HepG2 (cell line): Measurements from ENCODE around the gene DUSP7. TPM values are rescaled to one million over a fixed set of nuclear protein-coding genes. Genes with fewer than 3 reads are reported as not detected.

Experiments used
- ATAC-seq: fragments of 200-7000 bp; cut with Tn5 transposase; 3 replicates; pipeline ENCODE4 v1.9.1; 2020; ENCODE audit warnings: mild to moderate bottlenecking, moderate library complexity
- BruUV-seq: library from RNA; stranded (reverse); fragments of 400-500 nt; replicated peaks from 2 replicates; lab custom pipeline; 2021; lab: Mats Ljungman, UMichigan
- CTCF ChIA-PET: fragments of 300-600 bp; formaldehyde crosslinking; extraction: SDS; loops from one replicate; lab custom pipeline; 2021; ENCODE audit warnings: low total read pairs, inconsistent platforms, low intra/inter-chr PET ratio; lab: Yijun Ruan, JAX
- POLR2A ChIA-PET: fragments of 350-600 bp; sonication (Branson Sonifier 250); formaldehyde crosslinking; loops from one replicate; lab custom pipeline; 2020; ENCODE audit warnings: antibody characterized with exemption, inconsistent platforms; lab: Yijun Ruan, JAX
- DNase-seq: peaks from one replicate; pipeline ENCODE4 v3.0.0-alpha.2; 2015; ENCODE audit warnings: low spot score
- FAIRE-seq: peaks from 3 replicates; lab custom pipeline; 2011; peaks lifted over from hg19 to GRCh38; lab: Jason Lieb, UNC
- H2AFZ ChIP-seq: one replicate; pipeline ENCODE4 v1.6.1; 2011; ENCODE audit warnings: low read length, inconsistent platforms
- H3K27ac ChIP-seq: fragments of 300-600 bp; 3 replicates; pipeline ENCODE4 v1.8.0; 2011; ENCODE audit warnings: mixed run types, mild to moderate bottlenecking, mixed read lengths, low read length, inconsistent platforms; ENCODE audit not compliant: insufficient read depth; ENCODE audit errors: extremely low read length
- H3K27me3 ChIP-seq, 2 experiments: fragments of 200-600 bp in 1 of 2; 2 replicates in 1 of 2; 3 replicates in 1 of 2; pipeline versions ENCODE4 v1.6.0 to v1.8.0; 2011; ENCODE audit warnings: low read length in 2 of 2, mild to moderate bottlenecking in 2 of 2, moderate library complexity in 2 of 2, inconsistent platforms in 1 of 2; ENCODE audit not compliant: insufficient read depth in 2 of 2, control insufficient read depth in 1 of 2
- H3K36me3 ChIP-seq, 2 experiments: fragments of 200-600 bp in 1 of 2; replicated peaks in 1 of 2; 2 replicates in 1 of 2; 3 replicates in 1 of 2; pipeline versions ENCODE4 v1.5.1 to v1.8.0; 2011; ENCODE audit warnings: low read length in 2 of 2, inconsistent platforms in 1 of 2; ENCODE audit not compliant: insufficient read depth in 2 of 2, control insufficient read depth in 1 of 2
- H3K4me1 ChIP-seq: 2 replicates; pipeline ENCODE4 v1.5.1; 2012; ENCODE audit warnings: low read length, inconsistent platforms; ENCODE audit not compliant: insufficient read depth
- H3K4me2 ChIP-seq: 2 replicates; pipeline ENCODE4 v1.6.0; 2011; ENCODE audit warnings: low read depth, low read length, inconsistent platforms
- H3K4me3 ChIP-seq, 3 experiments: fragments of 200-600 bp in 1 of 3; sonication (generic), shearing (Covaris generic) in 1 of 3; replicated peaks in 1 of 3; 2 replicates each; pipeline ENCODE4 v1.5.1; 2011 to 2016; ENCODE audit warnings: low read length in 3 of 3, inconsistent platforms in 2 of 3, low read depth in 2 of 3, mild to moderate bottlenecking in 2 of 3, control low read depth in 1 of 3, mixed read lengths in 1 of 3; ENCODE audit not compliant: insufficient read depth in 1 of 3
- H3K79me2 ChIP-seq: one replicate; pipeline ENCODE4 v1.6.1; 2011; ENCODE audit warnings: low read length, inconsistent platforms; ENCODE audit not compliant: insufficient read depth
- H3K9ac ChIP-seq: 2 replicates; pipeline ENCODE4 v1.6.0; 2011; ENCODE audit warnings: mild to moderate bottlenecking, low read depth, low read length, inconsistent platforms; ENCODE audit not compliant: insufficient read depth
- H3K9me3 ChIP-seq: 2 replicates; pipeline ENCODE4 v1.5.1; 2012; ENCODE audit warnings: mild to moderate bottlenecking, low read length
- H4K20me1 ChIP-seq: 2 replicates; pipeline ENCODE4 v1.6.0; 2011; ENCODE audit warnings: inconsistent platforms, mild to moderate bottlenecking, low read length, moderate library complexity; ENCODE audit not compliant: insufficient read depth
- ZFP36 ChIP-seq: fragments of 150-350 bp; IDR thresholded peaks from 2 replicates; pipeline ENCODE4 v1.6.1; 2018; ENCODE audit warnings: borderline replicate concordance, low read length, low read depth; ENCODE audit not compliant: partially characterized antibody
- ZNF232 ChIP-seq: sonication (generic); formaldehyde crosslinking; IDR thresholded peaks from 2 replicates; pipeline ENCODE4 v1.4.0; 2020; ENCODE audit warnings: missing genetic modification reagents, borderline replicate concordance
- ZNF724P ChIP-seq: sonication (generic); formaldehyde crosslinking; IDR thresholded peaks from 2 replicates; pipeline ENCODE4 v1.8.0; 2022; ENCODE audit warnings: missing genetic modification reagents, borderline replicate concordance
- WGBS: methylation state at CpG from one replicate; pipeline ENCODE4 v1.1.6; 2017; ENCODE audit warnings: low lambda C conversion rate; 5-methylcytosine and 5-hydroxymethylcytosine counted together
- in situ Hi-C: cut with HindIII; loops from 2 replicates; pipeline ENCODE4 v1.10.0; 2017; ENCODE audit warnings: low pct_unique_long_range_greater_than_20kb; ENCODE audit not compliant: extremely low pct_ligation_motif_present
- intact Hi-C: fragments of 100-400 bp; cut with micrococcal nuclease; formaldehyde crosslinking; loops from one replicate; pipeline ENCODE4 v1.10.0; 2022; ENCODE audit not compliant: unreplicated experiment
- polyA plus RNA-seq, 8 experiments: library from polyadenylated mRNA; depleted of rRNA in 3 of 8; stranded (reverse) in 7 of 8; unstranded in 1 of 8; fragments of >200 nt; fragmentation: Illumina TruSeq in 4 of 8; extraction: Trizol in 4 of 8; gene quantifications; 2 replicates each; pipeline versions ENCODE4 v1.2.1 to v1.2.3, GENCODE V29; 2011 to 2016; ENCODE audit warnings: low read depth in 4 of 8, missing spikeins in 1 of 8, mixed read lengths in 1 of 8; ENCODE audit not compliant: insufficient read depth in 1 of 8
- total RNA-seq, 5 experiments: library from RNA; depleted of rRNA; stranded (reverse); fragments of >200 nt; fragmentation: Illumina TruSeq; extraction: Trizol; gene quantifications; 2 replicates each; pipeline ENCODE4 v1.2.3, GENCODE V29; 2016; ENCODE audit warnings: low read depth in 1 of 5

DUSP7 gene
- total and polyA plus RNA-seq, 2 of the 13 experiments (the other 11 are each of a cell fraction or from before 2014, with no cell fraction given), result 6.6 to 8.8 TPM

- no peaks in the 10 kb centered on the region for H3K36me3 ChIP-seq
- no peaks in the 10 kb centered on the region for H3K9me3 ChIP-seq
- WGBS, result 92% methylated on average over 5 of the region's 5 CpGs
- H4K20me1 ChIP-seq, result no peaks in the 10 kb centered on the region
- POLR2A ChIA-PET, result no interaction called here
- no peaks in the 10 kb centered on the region for H3K79me2 ChIP-seq
- H3K4me2 ChIP-seq, result no peak overlapping the region
- H3K4me3 ChIP-seq, result no peak overlapping the region
- peaks cover 93% of the 10 kb centered on the region for H3K4me1 ChIP-seq
- no TSS peak for BruUV-seq
- ATAC-seq (no peak), FAIRE-seq (no peak), DNase-seq (no peak)
- H3K9ac ChIP-seq, result no peak overlapping the region
- no peaks in the 10 kb centered on the region for H3K27me3 ChIP-seq
- CTCF ChIA-PET, result no interaction called here
- in situ Hi-C loops, result no loop called here
- no peak for TF ChIP-seq ZNF724P
- no peak overlapping the region for H3K27ac ChIP-seq
- intact Hi-C loops, result loop anchor here (2.0 kb wide), 2 partner anchors 21 to 31 kb away; partner anchors contain the start of gene DUSP7
- no peak overlapping the region for H2AFZ ChIP-seq
Measured at GRCh38 chr3:52036222-52036694, 20.1 kb downstream of the DUSP7 start.

DNA sequence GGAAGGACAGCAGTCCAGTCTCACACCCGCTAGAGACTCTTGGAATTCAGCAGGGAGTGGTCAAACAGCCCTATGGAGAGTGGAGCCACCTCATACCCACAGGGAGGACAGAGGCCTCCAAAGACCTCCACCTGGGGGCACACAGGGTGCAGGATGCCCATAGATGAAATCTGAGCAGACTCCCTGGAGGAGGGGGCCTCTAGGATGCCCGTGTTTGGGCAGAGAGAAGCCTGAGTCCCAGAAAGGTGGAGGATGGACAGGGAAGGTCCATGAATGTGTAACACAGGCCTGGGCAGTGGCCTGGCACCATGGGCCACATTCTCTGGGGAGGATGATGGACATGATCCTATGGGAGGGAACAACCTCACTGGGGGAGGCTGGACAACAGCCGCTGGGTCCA, 21.7 kb downstream of the DUSP7 start:
- POLR2A ChIA-PET, result no interaction called here
- TF ChIP-seq ZNF232 (CRISPR knock-in tag) (no peak), ZFP36 (peak; percentile 45)
- no peak overlapping the region for H3K27ac ChIP-seq
- H3K4me1 ChIP-seq, result peaks cover 93% of the 10 kb centered on the region
- in situ Hi-C loops, result no loop called here
- DNase-seq (no peak), ATAC-seq (no peak), FAIRE-seq (no peak)
- BruUV-seq, result no TSS peak
- 43% methylated on average over 1 of the region's 3 CpGs for WGBS
- no peaks in the 10 kb centered on the region for H3K36me3 ChIP-seq
- H3K4me3 ChIP-seq, result peak overlapping the region in 1 of 3 experiments; percentile 34; a peak in 1 of 6 replicates
- no peaks in the 10 kb centered on the region for H3K9me3 ChIP-seq
- no peaks in the 10 kb centered on the region for H3K27me3 ChIP-seq
- peak overlapping the region; percentile 78 for H3K4me2 ChIP-seq
- intact Hi-C loops, result no loop called here
- H3K9ac ChIP-seq, result 0 out of 2 replicates have a peak overlapping the region, but pooled peaks have one; percentile 14
- no peaks in the 10 kb centered on the region for H3K79me2 ChIP-seq
- CTCF ChIA-PET, result no interaction called here
- H4K20me1 ChIP-seq, result no peaks in the 10 kb centered on the region
- no peak overlapping the region for H2AFZ ChIP-seq
